BJ (cell line): Measurements from ENCODE around the gene TTR. TPM values are rescaled to one million over a fixed set of nuclear protein-coding genes. Genes with fewer than 3 reads are reported as not detected.

Experiments
- CTCF ChIA-PET: fragments of 350-600 bp; formaldehyde crosslinking; extraction: SDS; loops from one replicate; lab custom pipeline; 2021; ENCODE audit warnings: antibody characterized with exemption, inconsistent platforms; lab: Yijun Ruan, JAX
- POLR2A ChIA-PET: fragments of 300-600 bp; sonication (Branson Sonifier 250); formaldehyde crosslinking; extraction: SDS; loops from one replicate; lab custom pipeline; 2021; ENCODE audit warnings: antibody characterized with exemption; lab: Charles Lee
- DNase-seq: peaks from one replicate; pipeline ENCODE4 v3.0.0-alpha.2; 2011; ENCODE audit warnings: low read depth
- H3K27me3 ChIP-seq: 2 replicates; pipeline ENCODE4 v1.6.0; 2011; ENCODE audit warnings: low read length; ENCODE audit not compliant: control insufficient read depth, insufficient read depth
- H3K36me3 ChIP-seq: 2 replicates; pipeline ENCODE4 v1.5.1; 2011; ENCODE audit warnings: low read length; ENCODE audit not compliant: control insufficient read depth, insufficient read depth
- H3K4me3 ChIP-seq: 2 replicates; pipeline ENCODE4 v1.5.1; 2011; ENCODE audit warnings: low read depth, mild to moderate bottlenecking, control low read depth, low read length
- polyA plus RNA-seq: library from polyadenylated mRNA; depleted of rRNA; stranded (reverse); fragments of >200 nt; gene quantifications from 2 replicates; pipeline ENCODE4 v1.2.3, GENCODE V29; 2011
- TF ChIP-seq, protein P1 (sequence below): IDR thresholded peaks from 2 replicates; pipeline ENCODE4 v1.5.1; 2011; ENCODE audit warnings: low read depth, mild to moderate bottlenecking, control low read depth, inconsistent platforms, low read length, moderate library complexity; ENCODE audit not compliant: insufficient read depth

Gene TTR
- polyA plus RNA-seq, 1 experiment: not detected

DNA sequence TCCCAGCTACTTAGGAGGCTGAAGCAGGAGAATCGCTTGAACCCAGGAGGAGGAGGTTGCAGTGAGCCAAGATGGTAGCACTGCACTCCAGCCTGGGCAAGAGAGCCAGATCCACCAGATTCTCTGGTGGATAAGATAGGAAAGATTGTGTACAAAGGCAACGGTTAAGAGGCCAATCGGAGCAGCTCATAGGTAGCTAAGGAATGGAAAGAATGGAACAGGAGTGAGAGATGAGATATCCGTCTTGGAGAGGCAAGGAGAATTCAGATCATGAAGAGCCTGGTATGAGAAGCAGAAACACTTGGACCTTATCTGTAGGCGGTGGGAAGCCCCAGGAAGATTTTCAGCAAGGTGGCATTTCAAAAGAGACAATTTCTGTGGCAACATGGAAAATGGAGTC, 27.1 kb downstream of the TTR start:
- ChIA-PET CTCF (no interaction called here), POLR2A (no interaction called here)
- DNase-seq: no peak
- no peak overlapping the region for H3K4me3 ChIP-seq
- TF ChIP-seq, protein P1, sequence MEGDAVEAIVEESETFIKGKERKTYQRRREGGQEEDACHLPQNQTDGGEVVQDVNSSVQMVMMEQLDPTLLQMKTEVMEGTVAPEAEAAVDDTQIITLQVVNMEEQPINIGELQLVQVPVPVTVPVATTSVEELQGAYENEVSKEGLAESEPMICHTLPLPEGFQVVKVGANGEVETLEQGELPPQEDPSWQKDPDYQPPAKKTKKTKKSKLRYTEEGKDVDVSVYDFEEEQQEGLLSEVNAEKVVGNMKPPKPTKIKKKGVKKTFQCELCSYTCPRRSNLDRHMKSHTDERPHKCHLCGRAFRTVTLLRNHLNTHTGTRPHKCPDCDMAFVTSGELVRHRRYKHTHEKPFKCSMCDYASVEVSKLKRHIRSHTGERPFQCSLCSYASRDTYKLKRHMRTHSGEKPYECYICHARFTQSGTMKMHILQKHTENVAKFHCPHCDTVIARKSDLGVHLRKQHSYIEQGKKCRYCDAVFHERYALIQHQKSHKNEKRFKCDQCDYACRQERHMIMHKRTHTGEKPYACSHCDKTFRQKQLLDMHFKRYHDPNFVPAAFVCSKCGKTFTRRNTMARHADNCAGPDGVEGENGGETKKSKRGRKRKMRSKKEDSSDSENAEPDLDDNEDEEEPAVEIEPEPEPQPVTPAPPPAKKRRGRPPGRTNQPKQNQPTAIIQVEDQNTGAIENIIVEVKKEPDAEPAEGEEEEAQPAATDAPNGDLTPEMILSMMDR: no peak
- no peaks in the 10 kb centered on the region for H3K36me3 ChIP-seq
- H3K27me3 ChIP-seq: no peaks in the 10 kb centered on the region

DNA sequence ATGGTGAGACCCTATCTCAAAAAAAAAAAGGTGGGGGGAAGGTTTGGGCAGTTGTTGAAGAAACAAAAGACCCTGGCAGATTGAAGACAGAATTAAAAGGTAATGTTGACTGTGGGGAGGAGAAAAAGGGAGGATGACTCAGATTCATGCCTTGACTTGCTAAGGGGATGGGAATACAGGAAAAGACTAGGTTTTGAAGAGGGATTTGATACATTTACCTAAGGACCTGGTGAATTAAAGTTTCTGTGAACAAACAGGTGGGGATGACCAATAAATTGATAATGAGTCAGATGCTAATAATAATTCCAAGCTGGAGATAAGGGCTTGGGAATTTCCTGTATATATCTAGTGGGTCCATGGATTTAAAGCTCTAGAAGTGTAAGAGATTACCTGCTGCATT, 27.6 kb downstream of the TTR start:
- no peak overlapping the region for H3K4me3 ChIP-seq
- no peaks in the 10 kb centered on the region for H3K36me3 ChIP-seq
- TF ChIP-seq, protein P1: no peak
- no peaks in the 10 kb centered on the region for H3K27me3 ChIP-seq
- no peak for DNase-seq
- ChIA-PET CTCF (no interaction called here), POLR2A (no interaction called here)

DNA sequence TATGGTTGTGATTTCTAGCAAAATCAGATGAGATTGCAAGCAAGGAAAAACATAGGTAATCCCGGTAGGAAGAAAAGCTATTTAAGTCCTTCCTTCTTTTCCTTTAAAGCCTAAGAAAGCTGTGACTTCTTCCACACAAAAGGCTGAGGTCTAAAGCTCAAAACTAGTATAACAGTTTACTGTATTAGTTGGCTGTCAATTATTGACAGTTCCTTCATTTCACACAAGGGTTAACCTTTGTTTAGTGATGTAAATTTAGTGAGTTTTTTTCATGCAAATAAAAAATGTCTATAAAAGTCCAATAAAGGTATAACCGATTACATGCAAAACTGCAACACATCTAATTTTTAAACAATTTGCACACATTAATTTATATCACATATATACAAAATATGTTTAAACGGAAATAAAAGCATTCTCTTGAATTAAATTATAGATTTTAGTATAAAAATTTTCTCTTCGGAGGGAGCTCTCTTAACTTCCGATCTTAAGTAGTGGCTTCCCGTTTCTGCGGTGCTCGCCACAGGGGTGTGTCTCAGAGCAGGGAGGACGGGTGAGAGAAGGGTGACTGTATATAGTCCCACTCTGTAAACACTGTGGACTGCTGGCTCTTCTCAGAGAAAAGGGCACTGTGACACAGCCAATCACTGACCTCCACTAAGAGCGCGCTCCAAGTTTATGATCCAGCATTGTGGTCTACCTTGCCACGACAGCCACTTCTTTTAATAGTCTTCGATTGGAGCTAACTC, 33.4 kb downstream of the TTR start:
- CTCF ChIA-PET: no interaction called here
- H3K4me3 ChIP-seq: no peak overlapping the region
- TF ChIP-seq, protein P1: no peak
- POLR2A ChIA-PET: no interaction called here
- no peak for DNase-seq
- no peaks in the 10 kb centered on the region for H3K36me3 ChIP-seq
- H3K27me3 ChIP-seq: no peaks in the 10 kb centered on the region

DNA sequence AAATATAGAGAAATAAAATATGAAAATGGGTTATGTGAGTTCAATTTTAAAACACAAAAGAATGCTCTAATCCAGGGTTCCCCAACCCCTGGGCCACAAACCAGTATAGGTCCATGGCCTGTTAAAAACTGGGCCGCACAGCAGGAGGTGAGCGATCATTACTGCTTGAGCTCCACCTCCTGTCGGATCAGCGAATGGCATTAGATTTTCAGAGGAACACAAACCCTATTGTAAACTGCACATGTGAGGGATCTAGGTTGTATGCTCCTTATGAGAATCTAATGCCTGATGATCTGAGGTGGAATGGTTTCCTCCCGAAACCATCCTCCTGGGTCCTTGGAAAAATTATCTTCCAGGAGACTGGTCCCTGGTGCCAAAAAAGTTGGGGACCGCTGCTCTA, 34.7 kb downstream of the TTR start:
- no peak overlapping the region for H3K4me3 ChIP-seq
- DNase-seq: no peak
- no peaks in the 10 kb centered on the region for H3K27me3 ChIP-seq
- no peaks in the 10 kb centered on the region for H3K36me3 ChIP-seq
- ChIA-PET POLR2A (no interaction called here), CTCF (no interaction called here)
- TF ChIP-seq, protein P1: no peak

DNA sequence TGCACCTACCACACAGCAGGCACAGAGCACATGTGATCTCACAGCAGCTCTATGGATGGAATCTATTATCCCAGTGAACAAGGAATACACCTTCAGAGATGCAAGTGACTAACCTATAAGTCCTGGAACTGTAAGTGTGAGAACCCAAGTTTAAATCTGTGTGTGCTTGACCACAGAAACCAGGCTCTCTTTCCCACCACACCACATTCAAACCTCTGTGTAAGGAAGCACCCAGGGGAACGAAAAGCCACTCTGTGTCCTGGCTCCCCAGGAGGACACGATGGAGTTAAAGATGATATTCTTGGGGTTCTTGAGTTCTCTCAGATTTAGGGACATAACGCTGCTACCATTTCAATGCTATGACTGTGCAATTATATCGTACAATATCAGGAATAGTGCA, 38.9 kb downstream of the TTR start:
- no peaks in the 10 kb centered on the region for H3K36me3 ChIP-seq
- POLR2A ChIA-PET: no interaction called here
- TF ChIP-seq, protein P1: no peak
- no peaks in the 10 kb centered on the region for H3K27me3 ChIP-seq
- H3K4me3 ChIP-seq: no peak overlapping the region
- CTCF ChIA-PET: no interaction called here
- DNase-seq: no peak
